Measurements from ENCODE around the gene TXNDC5.

DNA sequence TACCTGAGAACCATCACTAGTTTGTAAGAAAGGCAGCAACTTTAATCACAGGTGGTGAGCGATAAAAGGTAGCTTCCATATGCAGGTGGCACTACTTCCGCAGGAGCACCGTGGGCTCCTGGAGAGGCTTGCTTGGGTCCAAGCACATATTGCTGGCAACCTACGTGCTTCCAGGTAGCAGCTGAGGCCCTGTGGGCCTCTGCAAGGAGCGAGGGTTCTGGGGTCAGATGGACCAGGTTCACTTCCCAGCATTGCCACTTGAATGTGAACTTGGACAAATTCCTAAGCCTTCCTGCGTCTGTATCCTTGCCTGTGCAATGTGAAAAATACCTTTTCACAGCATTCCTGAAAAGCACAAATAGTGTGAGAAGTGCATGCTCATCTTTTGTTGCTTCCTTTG is 31.0 kb downstream of the TXNDC5 start:
- no peak for TF ChIP-seq POLR2AphosphoS5 (IDR thresholded peaks at IDR 0.05)
- TF ChIP-seq, protein P1, sequence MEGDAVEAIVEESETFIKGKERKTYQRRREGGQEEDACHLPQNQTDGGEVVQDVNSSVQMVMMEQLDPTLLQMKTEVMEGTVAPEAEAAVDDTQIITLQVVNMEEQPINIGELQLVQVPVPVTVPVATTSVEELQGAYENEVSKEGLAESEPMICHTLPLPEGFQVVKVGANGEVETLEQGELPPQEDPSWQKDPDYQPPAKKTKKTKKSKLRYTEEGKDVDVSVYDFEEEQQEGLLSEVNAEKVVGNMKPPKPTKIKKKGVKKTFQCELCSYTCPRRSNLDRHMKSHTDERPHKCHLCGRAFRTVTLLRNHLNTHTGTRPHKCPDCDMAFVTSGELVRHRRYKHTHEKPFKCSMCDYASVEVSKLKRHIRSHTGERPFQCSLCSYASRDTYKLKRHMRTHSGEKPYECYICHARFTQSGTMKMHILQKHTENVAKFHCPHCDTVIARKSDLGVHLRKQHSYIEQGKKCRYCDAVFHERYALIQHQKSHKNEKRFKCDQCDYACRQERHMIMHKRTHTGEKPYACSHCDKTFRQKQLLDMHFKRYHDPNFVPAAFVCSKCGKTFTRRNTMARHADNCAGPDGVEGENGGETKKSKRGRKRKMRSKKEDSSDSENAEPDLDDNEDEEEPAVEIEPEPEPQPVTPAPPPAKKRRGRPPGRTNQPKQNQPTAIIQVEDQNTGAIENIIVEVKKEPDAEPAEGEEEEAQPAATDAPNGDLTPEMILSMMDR (IDR thresholded peaks at IDR 0.05), result no peak

Data from prostate gland (tissue), 2 donors.